Pulmonary artery endothelial cell (primary cell): Measurements from ENCODE around the gene HOMER2. TPM values are rescaled to one million over a fixed set of nuclear protein-coding genes. Genes with fewer than 3 reads are reported as not detected.
"Not testable (repeated sequence)": the region's sequence is repeated elsewhere in the genome, so short reads cannot be mapped to it uniquely, and the experiment has no call there.

ENCODE experiments used
- DNase-seq: peaks from one replicate; pipeline ENCODE4 v3.0.0-alpha.2; 2011; ENCODE audit warnings: low read depth, low spot score
- total RNA-seq: library from RNA; depleted of rRNA; stranded (reverse); fragments of >200 nt; gene quantifications from 2 replicates; pipeline ENCODE4 v1.2.3, GENCODE V29; 2014

The HOMER2 gene
- total RNA-seq, 1 donor from 2014 or later = 0.40 TPM

- no peak for DNase-seq
Observed at GRCh38 chr15:82835391-82835917, 117.1 kb downstream of the HOMER2 start.

- DNase-seq = no peak
Observed at GRCh38 chr15:82833362-82833682, 119.2 kb downstream of the HOMER2 start.

GRCh38 chr15:82832601-82833361, 119.7 kb downstream of the HOMER2 start:
- no peak for DNase-seq

- DNase-seq = no peak
Observed at GRCh38 chr15:82831894-82832600, 120.5 kb downstream of the HOMER2 start.

GRCh38 chr15:82830427-82831173, 121.9 kb downstream of the HOMER2 start:
- no peak for DNase-seq

GRCh38 chr15:82829234-82829633, 123.3 kb downstream of the HOMER2 start:
- DNase-seq = no peak

DNA sequence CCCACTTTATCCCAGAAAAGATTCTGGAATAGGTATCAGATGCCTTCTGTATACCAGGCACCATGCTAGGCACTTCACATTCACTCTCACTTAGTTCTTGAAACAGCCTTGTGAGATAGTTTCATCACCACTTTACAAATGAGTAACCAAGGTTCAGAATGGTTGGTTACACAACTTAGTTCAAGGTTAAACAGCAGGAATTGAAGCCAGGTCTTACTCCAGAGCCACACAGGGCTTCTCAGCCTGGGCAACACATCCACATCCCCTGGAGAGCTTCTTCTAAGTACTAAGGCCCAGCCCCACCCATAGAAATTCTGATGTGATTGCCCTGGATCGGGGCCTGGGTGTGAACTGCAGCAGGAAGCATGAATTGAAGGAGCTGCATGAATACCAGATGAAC, 124.4 kb downstream of the HOMER2 start:
- no peak for DNase-seq

GRCh38 chr15:82823049-82823448, 129.5 kb downstream of the HOMER2 start:
- no peak for DNase-seq

DNA sequence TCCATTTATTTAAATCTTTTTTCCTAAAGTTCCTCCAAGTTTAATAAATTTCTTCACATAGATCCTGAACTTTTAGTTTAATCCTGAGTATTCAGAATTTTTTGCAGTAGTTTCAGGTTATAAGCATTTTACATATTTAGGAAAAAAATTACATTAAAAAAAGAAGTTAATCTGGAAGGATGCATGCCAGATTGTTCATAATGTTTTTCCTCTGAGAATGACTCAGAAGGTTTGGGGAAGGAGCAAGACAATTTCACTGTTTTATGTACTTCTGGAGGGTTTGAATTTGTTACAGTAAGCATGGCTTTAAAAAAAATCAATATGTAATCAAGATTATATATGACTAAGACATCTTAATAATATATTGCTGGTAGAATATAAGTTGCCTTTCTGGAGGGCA, 130.7 kb downstream of the HOMER2 start:
- DNase-seq = not testable (repeated sequence)

- DNase-seq = not testable (repeated sequence)
Observed at GRCh38 chr15:82821396-82821795, 131.1 kb downstream of the HOMER2 start.

DNA sequence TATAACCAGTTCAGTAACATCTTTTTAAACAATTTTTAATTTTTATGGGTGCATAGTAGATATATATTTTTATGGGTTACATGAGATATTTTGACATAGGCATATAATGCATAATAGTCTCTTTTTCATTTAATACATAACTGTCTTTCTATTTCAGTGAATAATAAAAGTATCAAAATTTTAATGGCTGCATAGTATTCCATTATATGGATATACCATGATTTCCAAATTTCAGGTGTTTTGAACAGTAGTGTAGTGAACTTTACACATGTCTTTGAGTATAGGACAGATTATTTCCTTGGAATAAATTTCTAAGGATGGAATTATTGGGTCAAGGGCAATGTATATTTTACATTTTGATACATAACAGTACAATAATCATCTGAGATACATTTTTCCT, 132.4 kb downstream of the HOMER2 start:
- DNase-seq = no peak

GRCh38 chr15:82812994-82813393, 139.5 kb downstream of the HOMER2 start:
- no peak for DNase-seq

DNA sequence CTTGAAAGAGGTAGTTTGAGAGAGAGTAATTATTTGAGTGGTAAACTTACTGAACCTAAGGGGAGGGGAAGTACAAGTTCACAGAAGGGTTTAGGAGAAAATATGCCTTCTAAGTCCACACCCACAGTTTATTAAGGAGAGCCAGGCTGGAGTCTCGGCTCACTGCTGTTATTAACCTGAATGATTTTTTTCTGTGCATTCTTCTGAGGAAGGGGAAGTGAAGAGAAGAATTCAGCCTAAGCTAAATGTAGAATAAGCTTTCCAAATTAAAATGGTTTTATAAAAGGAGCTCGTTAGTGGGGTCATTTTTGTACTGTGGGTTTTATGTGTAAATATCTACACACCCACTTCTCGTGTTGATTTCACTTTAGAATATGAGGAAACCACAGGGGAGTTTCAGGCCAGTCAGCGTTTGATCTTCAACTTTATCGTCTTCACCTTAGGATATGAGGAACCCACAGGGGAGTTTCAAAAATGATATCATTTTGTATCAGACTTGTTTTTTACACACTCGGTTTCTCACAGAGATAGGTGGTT, 141.6 kb downstream of the HOMER2 start:
- no peak for DNase-seq

DNA sequence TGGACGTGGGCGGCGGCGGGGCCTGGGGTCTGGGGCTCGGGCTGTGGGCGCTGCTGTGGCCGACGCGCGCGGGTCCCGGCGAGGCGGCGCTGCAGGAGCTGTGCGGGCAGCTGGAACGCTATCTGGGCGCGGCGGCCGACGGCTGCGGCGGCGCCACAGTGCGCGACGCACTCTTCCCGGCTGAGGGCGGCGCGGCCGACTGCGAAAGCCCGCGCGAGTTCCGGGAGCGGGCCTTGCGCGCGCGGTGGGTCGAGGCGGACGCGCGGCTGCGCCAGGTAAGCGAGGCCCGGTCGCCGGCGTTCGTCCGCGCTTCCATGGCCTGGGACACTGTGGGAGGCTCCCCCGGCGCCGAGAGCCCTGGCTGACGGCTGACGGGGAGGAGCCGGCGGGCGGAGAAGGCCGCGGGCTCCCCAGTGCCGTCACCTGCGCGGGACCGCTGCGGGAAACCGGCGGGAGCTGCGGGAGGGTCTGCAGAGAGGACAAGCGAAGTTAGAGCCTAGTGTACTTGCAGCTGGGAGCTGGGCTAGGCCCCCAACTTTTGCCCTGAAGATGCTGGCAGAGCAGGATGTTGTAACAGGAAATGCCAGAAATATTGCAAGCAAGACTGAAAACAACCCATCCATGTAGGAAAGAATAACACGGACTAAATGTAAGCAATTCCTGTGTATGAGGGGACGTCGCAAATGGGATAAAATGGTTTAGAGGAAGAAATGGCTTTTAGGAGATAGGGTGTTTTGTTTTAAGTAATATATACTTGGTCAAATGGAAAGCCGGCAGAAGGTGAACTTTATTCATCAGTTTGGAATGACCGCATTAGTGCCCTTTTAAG, 142.2 kb downstream of the HOMER2 start:
- DNase-seq = no peak

GRCh38 chr15:82809308-82810060, 143.0 kb downstream of the HOMER2 start, which contains the start of gene WHAMM:
Gene WHAMM, plus strand, starts transcription at chr15:82809628. Its CDS starts 99 bp downstream, at chr15:82809727.
- peak; percentile 97 for DNase-seq

GRCh38 chr15:82808634-82809041, 143.9 kb downstream of the HOMER2 start:
- DNase-seq = no peak

GRCh38 chr15:82807920-82808633, 144.4 kb downstream of the HOMER2 start:
- DNase-seq = no peak

DNA sequence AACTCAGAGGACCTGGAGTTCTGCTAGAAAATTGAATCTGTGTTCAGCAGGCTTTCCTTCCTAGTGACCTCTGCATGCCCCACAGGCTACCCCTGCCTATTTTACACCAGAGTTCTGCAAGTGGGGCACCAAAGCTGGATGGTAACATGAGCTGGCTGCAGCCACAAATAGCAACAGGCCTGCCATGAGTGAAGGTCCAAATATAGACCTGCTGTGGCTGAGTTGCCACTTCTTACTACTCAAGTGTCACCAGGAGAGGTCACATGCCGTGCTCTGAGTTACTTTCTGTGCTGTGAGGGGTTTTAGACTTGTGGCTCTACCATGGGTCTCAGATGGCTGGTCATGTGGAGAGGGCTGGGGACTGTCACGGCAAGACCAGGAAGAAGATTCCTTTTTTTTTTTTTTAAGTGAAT, 146.5 kb downstream of the HOMER2 start, which contains the start of gene FSD2:
Gene FSD2, minus strand, starts transcription at position 76 of the 413 bp plus-strand sequence. CDS start 18,679 bp downstream, outside the sequence.
- no peak for DNase-seq

DNA sequence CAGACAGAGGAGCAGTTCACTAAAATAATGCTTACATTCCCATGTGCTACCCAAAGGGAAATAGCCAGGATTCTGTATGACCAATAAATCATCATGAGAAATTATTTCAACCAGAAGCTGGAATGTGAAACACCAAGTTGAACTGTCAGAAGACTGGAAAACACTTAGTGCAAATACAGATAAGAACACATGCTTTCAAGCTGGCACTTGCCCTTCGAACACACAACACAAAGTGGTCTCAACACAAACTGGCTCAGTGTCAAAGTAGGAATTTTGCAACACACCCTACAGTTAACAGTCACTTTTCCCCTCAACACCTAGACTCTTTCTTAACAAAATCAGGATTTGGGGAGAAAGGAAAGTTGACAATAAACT, 148.0 kb downstream of the HOMER2 start:
- no peak for DNase-seq
